HL-60 (cell line): ENCODE measurements around the gene CSTF3.

Experiments used
- CTCF ChIP-seq: IDR thresholded peaks from one replicate; pipeline ENCODE4 v1.5.1; 2011; ENCODE audit warnings: low read length, control low read depth, inconsistent platforms; ENCODE audit not compliant: insufficient read depth
- POLR2AphosphoS5 ChIP-seq: IDR thresholded peaks from 2 replicates; pipeline ENCODE4 v1.6.1; 2012; ENCODE audit warnings: low read depth

GRCh38 chr11:33160587-33160986 is 693 bp downstream of the CSTF3 start:
- TF ChIP-seq POLR2AphosphoS5 (no peak), CTCF (no peak)
